HG03342 (cell line): ENCODE data around the gene LHX2.

Experiments used
- ATAC-seq: cut with Tn5 transposase; IDR thresholded peaks from one replicate; pipeline ENCODE4 v1.9.1; 2021; ENCODE audit warnings: mild to moderate bottlenecking, moderate library complexity; ENCODE audit not compliant: unreplicated experiment

Gene LHX2

DNA sequence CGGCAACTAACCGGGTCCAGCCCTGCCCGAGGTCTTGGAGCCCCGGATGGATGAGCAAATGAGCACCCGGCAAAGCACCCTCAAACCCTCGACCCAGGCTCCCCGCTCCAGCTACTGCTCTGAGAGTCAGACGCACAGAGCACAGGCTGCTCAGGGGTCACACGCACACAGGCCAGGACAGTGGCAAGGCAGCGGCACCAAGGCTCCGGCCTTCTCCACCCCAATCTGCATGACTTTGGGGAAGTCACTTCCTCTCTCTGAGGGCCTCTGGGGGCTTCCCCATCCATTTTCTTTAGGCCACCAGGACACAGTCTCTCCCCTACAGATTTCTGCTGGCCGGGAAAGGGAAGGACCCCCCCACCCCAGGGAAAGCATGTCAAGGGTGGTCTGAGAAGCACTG lies 18.0 kb downstream of the LHX2 start:
- no peak for ATAC-seq

DNA sequence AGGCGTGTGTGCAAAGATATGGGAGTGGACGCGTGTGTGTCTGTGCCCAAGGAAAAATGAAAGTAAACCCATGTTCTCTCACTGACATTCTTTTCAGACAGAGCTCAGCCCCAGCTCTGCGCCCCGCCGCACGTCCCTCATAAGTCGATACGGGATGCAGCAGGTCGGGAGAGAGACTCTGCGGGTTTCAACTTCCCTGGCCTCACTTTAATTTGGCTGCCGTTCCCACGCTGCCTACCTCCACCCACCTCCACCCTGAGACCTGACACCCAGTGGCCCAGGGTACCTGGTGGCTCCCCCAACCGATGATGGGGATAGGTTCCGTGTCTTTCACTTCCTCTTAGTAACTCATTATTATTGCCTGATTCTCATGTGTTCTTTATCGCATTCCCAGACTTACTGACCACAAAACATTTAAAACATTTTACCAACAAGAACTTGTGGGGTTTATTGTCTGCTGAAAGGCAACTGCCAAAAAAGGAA lies 19.4 kb downstream of the LHX2 start:
- ATAC-seq, result no peak

GRCh38 chr9:124032247-124032646 lies 20.7 kb downstream of the LHX2 start:
- ATAC-seq, result no peak

DNA sequence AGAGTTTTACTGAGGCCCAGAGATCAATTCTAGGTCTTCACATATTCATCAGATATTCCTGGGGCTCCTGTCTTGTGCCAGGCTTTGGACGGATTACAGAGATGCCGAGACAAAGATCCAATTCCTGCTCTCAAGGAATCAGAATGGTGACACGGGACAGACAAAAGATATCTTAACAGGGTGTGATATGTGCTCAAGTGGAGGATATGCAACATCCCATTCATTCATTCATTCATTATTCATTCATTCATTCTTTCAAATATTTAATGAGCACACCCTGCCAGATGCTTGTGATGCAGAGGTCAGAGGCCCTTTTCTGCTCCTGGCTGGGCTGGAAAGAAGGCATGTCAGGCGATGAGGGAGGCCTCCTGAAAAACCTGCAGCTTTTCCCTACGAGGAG lies 21.8 kb downstream of the LHX2 start:
- no peak for ATAC-seq

- no peak for ATAC-seq
Observed at GRCh38 chr9:124033967-124034366, 22.4 kb downstream of the LHX2 start.

GRCh38 chr9:124035001-124035650 lies 23.6 kb downstream of the LHX2 start:
- no peak for ATAC-seq

GRCh38 chr9:124036578-124036977 lies 25.0 kb downstream of the LHX2 start:
- no peak for ATAC-seq

GRCh38 chr9:124037790-124038189 lies 26.2 kb downstream of the LHX2 start:
- no peak for ATAC-seq

GRCh38 chr9:124038239-124038638 lies 26.7 kb downstream of the LHX2 start:
- ATAC-seq, result no peak

- no peak for ATAC-seq
Observed at GRCh38 chr9:124038790-124039633, 27.4 kb downstream of the LHX2 start.

DNA sequence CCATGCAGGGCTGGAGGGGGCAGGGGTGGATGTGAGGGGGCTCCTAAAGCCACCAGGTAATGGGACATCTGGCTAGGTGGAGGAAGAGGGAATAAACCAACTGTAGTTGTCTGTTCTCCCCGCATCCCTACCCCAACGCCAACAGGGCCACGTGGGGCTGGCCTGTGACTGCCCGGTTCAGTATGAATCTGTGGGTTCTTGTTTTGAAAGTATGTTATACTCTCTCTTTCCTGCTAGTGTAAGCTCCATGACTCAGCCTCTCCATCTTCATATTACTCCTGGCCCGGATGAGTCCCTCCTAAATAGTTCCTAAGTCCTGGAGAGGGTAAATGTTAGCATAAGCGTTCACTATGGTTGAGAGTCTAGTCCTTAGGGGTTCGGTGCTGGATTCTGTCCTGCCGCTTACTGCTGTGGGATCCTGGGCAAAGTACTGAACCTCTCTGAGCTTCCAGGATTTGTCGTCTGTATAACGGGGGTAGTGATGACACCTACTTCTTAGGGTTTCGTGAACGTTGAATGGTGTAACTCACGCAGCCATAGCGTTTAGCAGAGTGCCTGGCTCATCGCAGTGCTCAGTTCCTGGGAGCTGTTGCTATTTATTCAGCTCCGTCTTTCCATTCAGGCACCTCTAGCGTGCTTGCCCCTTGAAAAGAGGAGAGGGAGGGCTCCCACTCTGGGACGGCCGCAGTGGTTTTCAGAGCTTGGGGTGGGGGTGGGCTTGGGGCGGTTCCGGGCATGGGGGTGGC lies 28.8 kb downstream of the LHX2 start:
- no peak for ATAC-seq

- no peak for ATAC-seq
Observed at GRCh38 chr9:124040935-124041816, 29.6 kb downstream of the LHX2 start.

DNA sequence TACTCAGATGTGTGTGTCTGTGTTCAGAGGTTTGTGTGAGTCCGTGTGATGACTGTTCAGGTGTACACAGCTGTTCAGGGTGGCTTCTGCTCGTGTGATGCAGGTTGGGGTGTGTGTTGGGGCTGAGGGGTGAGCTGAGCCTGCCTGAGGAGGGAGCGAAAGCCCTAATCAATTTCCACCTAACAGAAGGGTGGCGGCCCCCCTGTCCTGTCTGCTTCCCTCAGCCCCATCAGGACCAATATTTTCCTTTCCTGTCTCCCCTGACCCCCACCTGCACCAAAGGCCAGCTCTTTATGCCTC lies 30.2 kb downstream of the LHX2 start:
- no peak for ATAC-seq

GRCh38 chr9:124042201-124042721 lies 30.7 kb downstream of the LHX2 start:
- no peak for ATAC-seq

GRCh38 chr9:124044448-124044847 lies 32.9 kb downstream of the LHX2 start:
- ATAC-seq, result no peak

DNA sequence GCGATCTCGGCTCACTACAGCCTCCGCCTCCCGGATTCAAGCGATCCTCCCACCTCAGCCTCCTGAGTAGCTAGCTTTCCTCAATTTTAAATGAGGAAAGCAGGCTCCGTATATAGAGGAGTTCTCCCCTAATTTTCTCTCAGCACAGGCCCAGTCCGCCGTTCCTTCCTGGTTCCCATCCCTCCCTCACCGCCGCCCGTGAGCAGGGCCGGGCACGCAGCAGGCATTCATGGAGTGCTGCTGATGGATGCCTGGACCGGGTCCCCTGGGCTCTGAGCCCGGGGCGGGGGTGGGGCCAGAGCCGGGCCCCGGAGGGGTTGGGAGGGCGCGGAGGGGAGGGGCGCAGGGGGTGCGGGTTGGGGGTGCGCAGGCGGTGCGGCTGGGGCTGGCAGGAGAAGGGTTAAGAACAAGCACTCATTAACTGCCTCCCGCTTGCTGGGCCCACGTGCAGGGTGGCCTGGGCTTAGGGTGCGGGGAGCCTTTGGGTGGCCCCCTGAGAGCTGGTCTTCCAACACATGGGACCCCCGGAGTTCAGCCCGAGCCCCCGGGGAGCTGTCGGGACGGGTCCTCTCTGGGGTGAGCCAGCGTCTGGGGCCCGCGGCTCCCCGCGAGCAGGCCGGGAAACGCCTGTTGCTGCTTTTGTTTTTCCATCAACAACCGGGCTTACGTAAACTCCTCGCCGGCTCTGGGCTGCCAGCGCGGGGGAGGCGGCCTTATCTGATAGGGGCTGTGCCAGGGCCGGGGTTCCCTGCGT lies 33.7 kb downstream of the LHX2 start:
- no peak for ATAC-seq

GRCh38 chr9:124045830-124046177 lies 34.2 kb downstream of the LHX2 start:
- no peak for ATAC-seq

GRCh38 chr9:124046189-124046588 lies 34.6 kb downstream of the LHX2 start:
- no peak for ATAC-seq

DNA sequence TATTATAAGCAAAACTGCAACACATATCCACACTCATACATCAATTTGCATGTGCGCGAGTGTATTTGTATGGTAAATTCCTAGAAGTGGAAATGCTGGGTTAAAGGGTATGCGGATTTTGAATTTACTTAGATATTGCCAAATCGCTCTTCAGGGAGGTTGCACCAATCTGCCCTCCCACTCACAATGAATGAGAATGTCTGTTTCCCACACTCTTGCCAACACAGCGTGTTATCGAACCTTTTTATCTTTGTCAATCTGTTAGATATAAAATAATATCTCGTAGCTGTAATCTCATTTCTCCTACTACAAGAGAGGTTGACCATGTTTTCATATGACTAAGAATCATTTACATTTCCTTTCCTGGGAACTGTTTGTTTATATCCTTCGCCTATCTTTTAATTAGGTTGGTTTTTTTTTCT lies 35.7 kb downstream of the LHX2 start:
- ATAC-seq, result no peak

- ATAC-seq, result no peak
Observed at GRCh38 chr9:124050955-124051354, 39.4 kb downstream of the LHX2 start.
